HCT116 (cell line): ENCODE measurements around the gene LRRC75A. TPM values are rescaled to one million over a fixed set of nuclear protein-coding genes. Genes with fewer than 3 reads are reported as not detected.
A peak's percentile ranks its signal among the peaks of the same experiment; 100 is the strongest.

Experiments used
- ATAC-seq: fragments of 200-7000 bp; cut with Tn5 transposase; 2 replicates; pipeline ENCODE4 v1.9.1; 2020; ENCODE audit warnings: mild to moderate bottlenecking, moderate library complexity
- BruUV-seq: library from RNA; stranded (reverse); fragments of 400-500 nt; replicated peaks from 2 replicates; lab custom pipeline; 2021; lab: Mats Ljungman, UMichigan
- CTCF ChIA-PET: fragments of 300-600 bp; sonication (Branson Sonifier 250); formaldehyde crosslinking; loops from one replicate; lab custom pipeline; 2021; ENCODE audit warnings: antibody characterized with exemption; lab: Charles Lee
- POLR2A ChIA-PET: fragments of 300-600, 350-600 bp; sonication (Branson Sonifier 250); formaldehyde crosslinking; loops from one replicate; lab custom pipeline; 2021; ENCODE audit warnings: antibody characterized with exemption; lab: Charles Lee
- RAD21 ChIA-PET, 2 experiments: fragments of 300-600 bp; sonication (Branson Sonifier 250); formaldehyde crosslinking; loops; one replicate each; lab custom pipeline; 2023; ENCODE audit warnings: low total read pairs in 2 of 2; ENCODE audit not compliant: uncharacterized antibody in 2 of 2, unreplicated experiment in 2 of 2, low non-redundant PET in 1 of 2; lab: Charles Lee
- DNase-seq: peaks from one replicate; pipeline ENCODE4 v3.0.0-alpha.2; 2010; ENCODE audit warnings: low read depth, low spot score
- H2AFZ ChIP-seq: fragments of 200-600 bp; shearing (Covaris generic), sonication (generic); 2 replicates; pipeline ENCODE4 v1.6.1; 2017; ENCODE audit warnings: low read depth, mixed run types, mixed read lengths, antibody characterized with exemption, low read length; ENCODE audit not compliant: poor library complexity, severe bottlenecking
- H3K27ac ChIP-seq: 2 replicates; pipeline ENCODE4 v1.5.1; 2012; ENCODE audit warnings: low read depth, low read length
- H3K27me3 ChIP-seq: fragments of 200-600 bp; sonication (generic); 2 replicates; pipeline ENCODE4 v1.6.1; 2016; ENCODE audit warnings: mixed run types, low read length, mixed read lengths; ENCODE audit not compliant: insufficient read depth
- H3K36me3 ChIP-seq, 2 experiments: fragments of 200-500 bp in 1 of 2; fragments of 200-600 bp in 1 of 2; sonication (Bioruptor generic) in 1 of 2; sonication (generic) in 1 of 2; 2 replicates each; pipeline versions ENCODE4 v1.5.1 to v1.6.1; 2014 to 2016; ENCODE audit warnings: low read length in 2 of 2, inconsistent platforms in 1 of 2, mixed read lengths in 1 of 2, mixed run types in 1 of 2; ENCODE audit not compliant: insufficient read depth in 2 of 2, control insufficient read depth in 1 of 2
- H3K4me1 ChIP-seq, 2 experiments: fragments of 200-600 bp in 1 of 2; sonication (generic) in 1 of 2; 2 replicates each; pipeline versions ENCODE4 v1.5.1 to v1.6.1; 2012 to 2017; ENCODE audit warnings: low read length in 2 of 2, inconsistent platforms in 1 of 2, mild to moderate bottlenecking in 1 of 2, mixed read lengths in 1 of 2, mixed run types in 1 of 2, moderate library complexity in 1 of 2; ENCODE audit not compliant: insufficient read depth in 2 of 2, control insufficient read depth in 1 of 2
- H3K4me2 ChIP-seq: fragments of 200-600 bp; sonication (generic); 2 replicates; pipeline ENCODE4 v1.6.1; 2017; ENCODE audit warnings: mixed run types, low read length, mixed read lengths
- H3K4me3 ChIP-seq, 2 experiments: fragments of 200-600 bp in 1 of 2; sonication (generic) in 1 of 2; replicated peaks in 1 of 2; 2 replicates each; pipeline ENCODE4 v1.5.1; 2011 to 2016; ENCODE audit warnings: low read length in 2 of 2, control low read depth in 1 of 2, low read depth in 1 of 2, mild to moderate bottlenecking in 1 of 2, mixed read lengths in 1 of 2, mixed run types in 1 of 2
- H3K79me2 ChIP-seq: fragments of 200-600 bp; sonication (generic); 2 replicates; pipeline ENCODE4 v1.6.1; 2017; ENCODE audit warnings: mild to moderate bottlenecking, mixed run types, low read length, moderate library complexity, mixed read lengths; ENCODE audit not compliant: insufficient read depth
- H3K9ac ChIP-seq: fragments of 200-600 bp; sonication (generic); 2 replicates; pipeline ENCODE4 v1.6.1; 2016; ENCODE audit warnings: low read length, mixed read lengths
- H3K9me2 ChIP-seq: fragments of 200-600 bp; sonication (generic), shearing (Covaris generic); 2 replicates; pipeline ENCODE4 v1.6.1; 2017; ENCODE audit warnings: mixed run types, mild to moderate bottlenecking, moderate library complexity; ENCODE audit not compliant: insufficient read depth
- H3K9me3 ChIP-seq, 2 experiments: fragments of 200-500 bp in 1 of 2; fragments of 200-600 bp in 1 of 2; sonication (Bioruptor generic) in 1 of 2; sonication (generic) in 1 of 2; 2 replicates each; pipeline ENCODE4 v1.6.1; 2014 to 2017; ENCODE audit warnings: low read length in 2 of 2, mixed read lengths in 2 of 2, inconsistent platforms in 1 of 2, low read depth in 1 of 2, mild to moderate bottlenecking in 1 of 2, mixed run types in 1 of 2, moderate library complexity in 1 of 2; ENCODE audit not compliant: control insufficient read depth in 1 of 2, insufficient read depth in 1 of 2
- H4K20me1 ChIP-seq: fragments of 200-600 bp; sonication (generic), shearing (Covaris generic); 2 replicates; pipeline ENCODE4 v1.6.1; 2017; ENCODE audit warnings: mixed run types, mild to moderate bottlenecking, moderate library complexity; ENCODE audit not compliant: insufficient read depth
- CBX3 ChIP-seq: IDR thresholded peaks from 2 replicates; pipeline ENCODE4 v1.6.1; 2012; ENCODE audit warnings: low read depth
- CEBPB ChIP-seq: IDR thresholded peaks from 2 replicates; pipeline ENCODE4 v1.6.1; 2012; ENCODE audit warnings: low read depth
- EGR1 ChIP-seq: IDR thresholded peaks from 2 replicates; pipeline ENCODE4 v1.6.1; 2012; ENCODE audit warnings: low read depth
- EZH2 ChIP-seq: fragments of 200-600 bp; sonication (generic); IDR thresholded peaks from 2 replicates; pipeline ENCODE4 v1.6.1; 2017; ENCODE audit warnings: antibody characterized with exemption, mixed run types
- EZH2phosphoT487 ChIP-seq: fragments of 200-600 bp; IDR thresholded peaks from 2 replicates; pipeline ENCODE4 v1.6.1; 2018; ENCODE audit warnings: antibody characterized with exemption, borderline replicate concordance
- FOSL1 ChIP-seq: IDR thresholded peaks from 2 replicates; pipeline ENCODE4 v1.6.1; 2012; ENCODE audit warnings: low read depth
- JUND ChIP-seq: IDR thresholded peaks from 2 replicates; pipeline ENCODE4 v1.6.1; 2012
- POLR2AphosphoS5 ChIP-seq: IDR thresholded peaks from 2 replicates; pipeline ENCODE4 v1.6.1; 2011; ENCODE audit warnings: mild to moderate bottlenecking, low read depth, low read length, moderate library complexity
- SP1 ChIP-seq: IDR thresholded peaks from 2 replicates; pipeline ENCODE4 v1.6.1; 2012; ENCODE audit warnings: low read depth
- SRF ChIP-seq: IDR thresholded peaks from 2 replicates; pipeline ENCODE4 v1.6.1; 2012; ENCODE audit warnings: low read depth
- intact Hi-C: fragments of 100-400 bp; cut with micrococcal nuclease; formaldehyde crosslinking; loops from 2 replicates; pipeline ENCODE4 v1.10.0; 2022
- total RNA-seq: library from RNA; stranded (reverse); gene quantifications from one replicate; pipeline ENCODE4 v1.2.1, GENCODE V29; 2021; ENCODE audit not compliant: unreplicated experiment
- TF ChIP-seq, protein P1 (sequence below): IDR thresholded peaks from 2 replicates; pipeline ENCODE4 v1.6.1; 2012; ENCODE audit warnings: low read depth
- TF ChIP-seq, protein P2 (sequence below), 3 experiments: fragments of 200-600 bp in 1 of 3; sonication (generic) in 1 of 3; IDR thresholded peaks in 2 of 3; conservative IDR thresholded peaks in 1 of 3; 2 replicates each; pipeline ENCODE4 v1.5.1; 2012 to 2017; ENCODE audit warnings: low read depth in 2 of 3, low read length in 2 of 3, antibody characterized with exemption in 1 of 3, borderline replicate concordance in 1 of 3, control low read depth in 1 of 3, mild to moderate bottlenecking in 1 of 3, mixed read lengths in 1 of 3, mixed run types in 1 of 3, moderate library complexity in 1 of 3; ENCODE audit not compliant: insufficient read depth in 1 of 3
- TF ChIP-seq, protein P3 (sequence below): IDR thresholded peaks from 2 replicates; pipeline ENCODE4 v1.6.1; 2012
- TF ChIP-seq, protein P4 (sequence below): IDR thresholded peaks from 2 replicates; pipeline ENCODE4 v1.6.1; 2012
- TF ChIP-seq, protein P5 (sequence below): IDR thresholded peaks from 2 replicates; pipeline ENCODE4 v1.6.1; 2011; ENCODE audit warnings: mild to moderate bottlenecking, low read length, moderate library complexity; ENCODE audit not compliant: insufficient replicate concordance; ENCODE audit errors: extremely low read depth

LRRC75A gene
- total RNA-seq, 1 experiment from 2014 or later = 2.3 TPM

- TF ChIP-seq EGR1 = no peak
- TF ChIP-seq CEBPB = no peak
- peak; percentile 59; the same call in 1 of the 2 replicates for TF ChIP-seq CBX3
- TF ChIP-seq SP1 = peak; percentile 34; the same call in 1 of the 2 replicates
- TF ChIP-seq EZH2 = no peak
- peak; percentile 76 for TF ChIP-seq JUND
- TF ChIP-seq POLR2AphosphoS5 = peak; percentile 39; the same call in 1 of the 2 replicates
- no peak for TF ChIP-seq SRF
- TF ChIP-seq, protein P1, sequence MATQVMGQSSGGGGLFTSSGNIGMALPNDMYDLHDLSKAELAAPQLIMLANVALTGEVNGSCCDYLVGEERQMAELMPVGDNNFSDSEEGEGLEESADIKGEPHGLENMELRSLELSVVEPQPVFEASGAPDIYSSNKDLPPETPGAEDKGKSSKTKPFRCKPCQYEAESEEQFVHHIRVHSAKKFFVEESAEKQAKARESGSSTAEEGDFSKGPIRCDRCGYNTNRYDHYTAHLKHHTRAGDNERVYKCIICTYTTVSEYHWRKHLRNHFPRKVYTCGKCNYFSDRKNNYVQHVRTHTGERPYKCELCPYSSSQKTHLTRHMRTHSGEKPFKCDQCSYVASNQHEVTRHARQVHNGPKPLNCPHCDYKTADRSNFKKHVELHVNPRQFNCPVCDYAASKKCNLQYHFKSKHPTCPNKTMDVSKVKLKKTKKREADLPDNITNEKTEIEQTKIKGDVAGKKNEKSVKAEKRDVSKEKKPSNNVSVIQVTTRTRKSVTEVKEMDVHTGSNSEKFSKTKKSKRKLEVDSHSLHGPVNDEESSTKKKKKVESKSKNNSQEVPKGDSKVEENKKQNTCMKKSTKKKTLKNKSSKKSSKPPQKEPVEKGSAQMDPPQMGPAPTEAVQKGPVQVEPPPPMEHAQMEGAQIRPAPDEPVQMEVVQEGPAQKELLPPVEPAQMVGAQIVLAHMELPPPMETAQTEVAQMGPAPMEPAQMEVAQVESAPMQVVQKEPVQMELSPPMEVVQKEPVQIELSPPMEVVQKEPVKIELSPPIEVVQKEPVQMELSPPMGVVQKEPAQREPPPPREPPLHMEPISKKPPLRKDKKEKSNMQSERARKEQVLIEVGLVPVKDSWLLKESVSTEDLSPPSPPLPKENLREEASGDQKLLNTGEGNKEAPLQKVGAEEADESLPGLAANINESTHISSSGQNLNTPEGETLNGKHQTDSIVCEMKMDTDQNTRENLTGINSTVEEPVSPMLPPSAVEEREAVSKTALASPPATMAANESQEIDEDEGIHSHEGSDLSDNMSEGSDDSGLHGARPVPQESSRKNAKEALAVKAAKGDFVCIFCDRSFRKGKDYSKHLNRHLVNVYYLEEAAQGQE = no peak
- TF ChIP-seq, protein P2, sequence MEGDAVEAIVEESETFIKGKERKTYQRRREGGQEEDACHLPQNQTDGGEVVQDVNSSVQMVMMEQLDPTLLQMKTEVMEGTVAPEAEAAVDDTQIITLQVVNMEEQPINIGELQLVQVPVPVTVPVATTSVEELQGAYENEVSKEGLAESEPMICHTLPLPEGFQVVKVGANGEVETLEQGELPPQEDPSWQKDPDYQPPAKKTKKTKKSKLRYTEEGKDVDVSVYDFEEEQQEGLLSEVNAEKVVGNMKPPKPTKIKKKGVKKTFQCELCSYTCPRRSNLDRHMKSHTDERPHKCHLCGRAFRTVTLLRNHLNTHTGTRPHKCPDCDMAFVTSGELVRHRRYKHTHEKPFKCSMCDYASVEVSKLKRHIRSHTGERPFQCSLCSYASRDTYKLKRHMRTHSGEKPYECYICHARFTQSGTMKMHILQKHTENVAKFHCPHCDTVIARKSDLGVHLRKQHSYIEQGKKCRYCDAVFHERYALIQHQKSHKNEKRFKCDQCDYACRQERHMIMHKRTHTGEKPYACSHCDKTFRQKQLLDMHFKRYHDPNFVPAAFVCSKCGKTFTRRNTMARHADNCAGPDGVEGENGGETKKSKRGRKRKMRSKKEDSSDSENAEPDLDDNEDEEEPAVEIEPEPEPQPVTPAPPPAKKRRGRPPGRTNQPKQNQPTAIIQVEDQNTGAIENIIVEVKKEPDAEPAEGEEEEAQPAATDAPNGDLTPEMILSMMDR (IDR thresholded peaks at IDR 0.05 in 2 of 3, conservative IDR thresholded peaks at IDR 0.05 in 1 of 3; ENCODE audit: borderline replicate concordance in 1 of 3, insufficient read depth in 1 of 3, low read depth in 2 of 3, low read length in 2 of 3) = no peak
- TF ChIP-seq, protein P3, sequence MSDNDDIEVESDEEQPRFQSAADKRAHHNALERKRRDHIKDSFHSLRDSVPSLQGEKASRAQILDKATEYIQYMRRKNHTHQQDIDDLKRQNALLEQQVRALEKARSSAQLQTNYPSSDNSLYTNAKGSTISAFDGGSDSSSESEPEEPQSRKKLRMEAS = peak; percentile 59; the same call in 1 of the 2 replicates
- TF ChIP-seq, protein P4, sequence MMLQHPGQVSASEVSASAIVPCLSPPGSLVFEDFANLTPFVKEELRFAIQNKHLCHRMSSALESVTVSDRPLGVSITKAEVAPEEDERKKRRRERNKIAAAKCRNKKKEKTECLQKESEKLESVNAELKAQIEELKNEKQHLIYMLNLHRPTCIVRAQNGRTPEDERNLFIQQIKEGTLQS = no peak
- TF ChIP-seq, protein P5, sequence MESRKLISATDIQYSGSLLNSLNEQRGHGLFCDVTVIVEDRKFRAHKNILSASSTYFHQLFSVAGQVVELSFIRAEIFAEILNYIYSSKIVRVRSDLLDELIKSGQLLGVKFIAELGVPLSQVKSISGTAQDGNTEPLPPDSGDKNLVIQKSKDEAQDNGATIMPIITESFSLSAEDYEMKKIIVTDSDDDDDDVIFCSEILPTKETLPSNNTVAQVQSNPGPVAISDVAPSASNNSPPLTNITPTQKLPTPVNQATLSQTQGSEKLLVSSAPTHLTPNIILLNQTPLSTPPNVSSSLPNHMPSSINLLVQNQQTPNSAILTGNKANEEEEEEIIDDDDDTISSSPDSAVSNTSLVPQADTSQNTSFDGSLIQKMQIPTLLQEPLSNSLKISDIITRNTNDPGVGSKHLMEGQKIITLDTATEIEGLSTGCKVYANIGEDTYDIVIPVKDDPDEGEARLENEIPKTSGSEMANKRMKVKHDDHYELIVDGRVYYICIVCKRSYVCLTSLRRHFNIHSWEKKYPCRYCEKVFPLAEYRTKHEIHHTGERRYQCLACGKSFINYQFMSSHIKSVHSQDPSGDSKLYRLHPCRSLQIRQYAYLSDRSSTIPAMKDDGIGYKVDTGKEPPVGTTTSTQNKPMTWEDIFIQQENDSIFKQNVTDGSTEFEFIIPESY = peak; percentile 14
- TF ChIP-seq EZH2phosphoT487 = no peak
- peak; percentile 83 for TF ChIP-seq FOSL1
- Histone ChIP-seq H3K27me3 (no peaks in the 10 kb centered on the region), H3K36me3 (no peaks in the 10 kb centered on the region), H4K20me1 (no peaks in the 10 kb centered on the region), H3K4me1 (peaks cover 40 to 47% of the 10 kb centered on the region in 2 experiments), H3K9me2 (no peaks in the 10 kb centered on the region), H3K9me3 (no peaks in the 10 kb centered on the region), H2AFZ (peak overlapping the region; percentile 68), H3K4me2 (peak overlapping the region; percentile 78), H3K27ac (peak overlapping the region; percentile 81), H3K9ac (peak overlapping the region; percentile 42), H3K79me2 (no peaks in the 10 kb centered on the region), H3K4me3 (peak overlapping the region in 1 of 2 experiments; percentile 32; a peak in 2 of 4 replicates)
- BruUV-seq = no TSS peak
- intact Hi-C loops = no loop called here
- ChIA-PET RAD21 (no interaction called here), POLR2A (interaction anchor here (0.6 to 3.5 kb wide), 4 partner anchors 9 to 39 kb away, joined by 3 to 30 read pairs (median 4); partner anchors contain the start of gene UBB), CTCF (interaction anchor here (1.0 to 1.7 kb wide), 2 partner anchors 9 to 120 kb away, joined by 3 to 15 read pairs; no protein-coding TSS in a partner anchor)
- ATAC-seq = peak; percentile 69
- no peak for DNase-seq
These were observed 72.7 kb downstream of the LRRC75A start for GRCh38 chr17:16419074-16419928.
